Right lobe of liver (tissue), 4 donors: ENCODE data around the gene CACNA1D.

ENCODE experiments used
- POLR2A ChIP-seq: fragments of 450-650 bp; IDR thresholded peaks from one replicate; pipeline ENCODE4 v1.6.1; 2017; ENCODE audit warnings: antibody characterized with exemption, mild to moderate bottlenecking
- TF ChIP-seq, protein P1 (sequence below), 4 donors: fragments of 200-600 bp in 3 of 4; fragments of 450-650 bp in 1 of 4; IDR thresholded peaks; one replicate each; pipeline versions ENCODE4 v1.5.1 to v1.8.0; 2016 to 2022; ENCODE audit warnings: antibody characterized with exemption in 4 of 4, mild to moderate bottlenecking in 2 of 4
- donor health status: DM: no; HTN: no; CAD: no.
- donor health status: DM: no; HTN: no; CAD: no.
- donor health status: DM: no; HTN: yes; CAD: no.

DNA sequence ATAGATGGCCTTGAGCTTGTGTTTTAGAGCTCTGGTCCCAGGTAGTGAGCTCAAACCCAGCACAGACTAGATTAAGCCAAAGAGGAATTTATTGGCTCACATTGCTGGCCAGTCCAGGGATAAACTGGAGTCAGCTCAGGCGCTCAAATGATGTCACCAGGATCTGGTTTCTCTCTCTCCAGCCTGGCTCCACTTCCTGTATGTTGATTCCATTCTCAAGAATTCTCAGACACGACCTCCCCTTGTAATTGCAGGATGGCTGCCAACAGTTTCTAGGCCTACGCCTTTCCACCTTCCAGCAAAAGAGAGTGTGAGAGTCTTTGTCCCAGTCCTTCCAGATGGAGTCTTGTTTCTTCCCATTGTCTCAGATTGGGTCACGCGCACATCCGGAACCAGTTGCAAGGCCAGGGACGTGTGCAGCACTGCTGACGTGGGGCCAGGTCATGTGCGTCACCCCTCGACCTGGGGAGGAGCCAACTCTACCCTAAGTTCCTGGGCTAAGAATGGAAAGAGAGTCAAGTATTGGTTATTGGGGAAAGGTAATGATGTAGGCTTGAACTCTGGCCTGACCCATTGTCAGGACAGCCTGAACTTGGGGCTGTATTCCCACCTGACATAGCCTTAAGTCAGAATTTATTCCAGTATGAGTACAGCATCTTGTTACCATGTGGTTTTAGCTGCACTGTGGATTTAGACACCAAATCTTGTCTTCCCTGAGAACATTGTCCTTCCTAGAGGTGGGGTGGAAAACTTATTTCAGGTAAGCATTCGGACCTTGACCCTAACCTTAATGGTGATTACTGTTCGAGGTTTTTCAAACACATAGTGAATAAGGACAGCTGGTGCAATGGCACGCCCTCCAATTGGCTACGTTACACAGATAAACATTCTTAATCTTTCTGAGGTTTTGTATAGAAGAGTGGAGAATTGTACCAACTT, 31.6 kb downstream of the CACNA1D start:
- TF ChIP-seq POLR2A: no peak
- TF ChIP-seq, protein P1, sequence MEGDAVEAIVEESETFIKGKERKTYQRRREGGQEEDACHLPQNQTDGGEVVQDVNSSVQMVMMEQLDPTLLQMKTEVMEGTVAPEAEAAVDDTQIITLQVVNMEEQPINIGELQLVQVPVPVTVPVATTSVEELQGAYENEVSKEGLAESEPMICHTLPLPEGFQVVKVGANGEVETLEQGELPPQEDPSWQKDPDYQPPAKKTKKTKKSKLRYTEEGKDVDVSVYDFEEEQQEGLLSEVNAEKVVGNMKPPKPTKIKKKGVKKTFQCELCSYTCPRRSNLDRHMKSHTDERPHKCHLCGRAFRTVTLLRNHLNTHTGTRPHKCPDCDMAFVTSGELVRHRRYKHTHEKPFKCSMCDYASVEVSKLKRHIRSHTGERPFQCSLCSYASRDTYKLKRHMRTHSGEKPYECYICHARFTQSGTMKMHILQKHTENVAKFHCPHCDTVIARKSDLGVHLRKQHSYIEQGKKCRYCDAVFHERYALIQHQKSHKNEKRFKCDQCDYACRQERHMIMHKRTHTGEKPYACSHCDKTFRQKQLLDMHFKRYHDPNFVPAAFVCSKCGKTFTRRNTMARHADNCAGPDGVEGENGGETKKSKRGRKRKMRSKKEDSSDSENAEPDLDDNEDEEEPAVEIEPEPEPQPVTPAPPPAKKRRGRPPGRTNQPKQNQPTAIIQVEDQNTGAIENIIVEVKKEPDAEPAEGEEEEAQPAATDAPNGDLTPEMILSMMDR (IDR thresholded peaks at IDR 0.05): no peak
